ENCODE results near the gene LYPD3.

Gene LYPD3

DNA sequence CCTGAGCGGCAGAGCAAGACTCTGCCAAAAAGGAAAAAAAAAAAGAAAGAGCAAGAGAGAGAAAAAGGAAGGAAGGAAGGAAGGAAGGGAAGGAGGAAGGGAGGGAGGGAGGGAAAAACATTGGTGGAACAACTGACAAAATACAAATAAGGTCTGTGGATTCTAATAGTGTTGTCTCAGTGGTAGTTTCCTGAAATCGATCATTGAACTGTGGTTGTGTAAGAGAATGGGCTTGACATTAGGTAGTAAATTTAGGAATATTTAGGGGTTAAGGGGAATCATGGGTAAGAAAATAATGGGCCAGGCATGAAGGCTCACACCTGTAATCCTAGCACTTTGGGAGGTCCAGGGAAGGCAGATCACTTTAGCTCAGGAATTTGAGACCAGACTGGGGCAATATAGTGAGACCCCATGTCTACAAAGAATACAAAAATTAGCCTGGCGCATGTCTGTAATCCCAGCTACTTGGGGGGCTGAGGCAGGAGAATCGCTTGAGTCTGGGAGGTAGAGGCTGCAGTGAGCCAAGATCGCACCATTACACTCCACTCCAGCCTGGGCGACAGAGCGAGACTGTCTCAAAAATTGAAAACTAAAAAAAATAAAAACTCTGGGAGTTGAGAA is 24.7 kb upstream of the LYPD3 start:
- POLR2A ChIA-PET = no interaction called here
- CTCF ChIA-PET = no interaction called here
- no peak for DNase-seq (ENCODE audit: extremely low spot score)
- TF ChIP-seq NFRKB (IDR thresholded peaks at IDR 0.05) = no peak

DNA sequence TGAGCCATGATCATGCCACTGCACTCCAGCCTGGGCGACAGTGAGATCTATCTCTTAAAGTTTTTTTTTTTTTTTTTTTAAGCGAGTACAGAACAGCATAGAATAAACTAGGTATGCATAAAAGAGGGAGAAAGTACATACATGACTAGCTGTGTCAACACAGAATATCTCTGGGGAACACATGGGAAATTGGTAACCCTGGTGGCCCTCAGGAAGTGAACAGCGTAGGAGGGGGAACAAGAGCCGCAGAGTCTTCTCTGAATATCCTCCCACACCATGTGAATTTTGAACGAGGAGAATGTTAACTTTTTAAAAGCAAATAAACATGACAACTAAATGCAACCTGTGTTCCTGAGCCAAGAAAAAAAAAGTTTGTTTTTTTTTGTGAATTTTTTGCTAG is 23.9 kb upstream of the LYPD3 start:
- ChIA-PET POLR2A (no interaction called here), CTCF (no interaction called here)
- TF ChIP-seq FOXA1 (IDR thresholded peaks at IDR 0.05) (no peak), SP1 (IDR thresholded peaks at IDR 0.05) (no peak), CTBP1 (IDR thresholded peaks at IDR 0.05; ENCODE audit: borderline replicate concordance) (no peak), FOXM1 (IDR thresholded peaks at IDR 0.05; ENCODE audit: borderline replicate concordance) (no peak), ZNF384 (IDR thresholded peaks at IDR 0.05) (no peak), FOXK2 (IDR thresholded peaks at IDR 0.05) (no peak), BHLHE40 (IDR thresholded peaks at IDR 0.05; ENCODE audit: borderline replicate concordance) (no peak), HDGF (IDR thresholded peaks at IDR 0.05; ENCODE audit: borderline replicate concordance) (no peak), ARNT (IDR thresholded peaks at IDR 0.05) (no peak), SUZ12 (IDR thresholded peaks at IDR 0.05) (no peak), TARDBP (IDR thresholded peaks at IDR 0.05) (no peak)
- TF ChIP-seq, protein P1, sequence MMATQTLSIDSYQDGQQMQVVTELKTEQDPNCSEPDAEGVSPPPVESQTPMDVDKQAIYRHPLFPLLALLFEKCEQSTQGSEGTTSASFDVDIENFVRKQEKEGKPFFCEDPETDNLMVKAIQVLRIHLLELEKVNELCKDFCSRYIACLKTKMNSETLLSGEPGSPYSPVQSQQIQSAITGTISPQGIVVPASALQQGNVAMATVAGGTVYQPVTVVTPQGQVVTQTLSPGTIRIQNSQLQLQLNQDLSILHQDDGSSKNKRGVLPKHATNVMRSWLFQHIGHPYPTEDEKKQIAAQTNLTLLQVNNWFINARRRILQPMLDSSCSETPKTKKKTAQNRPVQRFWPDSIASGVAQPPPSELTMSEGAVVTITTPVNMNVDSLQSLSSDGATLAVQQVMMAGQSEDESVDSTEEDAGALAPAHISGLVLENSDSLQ (IDR thresholded peaks at IDR 0.05) = no peak
- DNase-seq (ENCODE audit: extremely low spot score) = no peak

DNA sequence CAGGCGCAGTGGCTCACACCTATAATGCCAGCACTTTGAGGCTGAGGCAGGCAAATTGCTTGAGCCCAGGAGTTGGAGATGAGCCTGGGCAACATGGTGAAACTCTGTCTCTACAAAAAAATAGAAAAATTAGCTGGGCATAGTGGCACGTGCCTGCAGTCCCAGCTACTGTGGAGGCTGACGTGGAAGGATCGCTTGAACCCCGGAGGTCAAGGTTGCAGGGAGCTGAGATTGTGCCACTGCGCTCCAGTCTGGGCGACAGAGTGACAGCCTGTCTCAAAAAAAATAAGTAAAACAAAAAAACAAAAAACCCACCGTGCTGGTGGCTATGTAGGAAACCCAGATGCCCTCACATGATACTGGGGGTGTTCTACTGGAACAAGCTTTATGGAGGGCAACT is 22.8 kb upstream of the LYPD3 start:
- TF ChIP-seq HDGF (IDR thresholded peaks at IDR 0.05; ENCODE audit: borderline replicate concordance) (no peak), ZNF384 (IDR thresholded peaks at IDR 0.05) (no peak), SUZ12 (IDR thresholded peaks at IDR 0.05) (no peak), CTBP1 (IDR thresholded peaks at IDR 0.05; ENCODE audit: borderline replicate concordance) (no peak), FOXA1 (IDR thresholded peaks at IDR 0.05) (no peak), LEF1 (IDR thresholded peaks at IDR 0.05; ENCODE audit: borderline replicate concordance) (no peak), BHLHE40 (IDR thresholded peaks at IDR 0.05; ENCODE audit: borderline replicate concordance) (no peak), NFRKB (IDR thresholded peaks at IDR 0.05) (no peak), ARNT (IDR thresholded peaks at IDR 0.05) (no peak), SP1 (IDR thresholded peaks at IDR 0.05) (no peak), ELF4 (IDR thresholded peaks at IDR 0.05) (no peak), FOXM1 (IDR thresholded peaks at IDR 0.05; ENCODE audit: borderline replicate concordance) (no peak), TARDBP (IDR thresholded peaks at IDR 0.05) (no peak)
- TF ChIP-seq, protein P1 (IDR thresholded peaks at IDR 0.05) = no peak
- CTCF ChIA-PET = no interaction called here
- POLR2A ChIA-PET = no interaction called here
- no peak for DNase-seq (ENCODE audit: extremely low spot score)

DNA sequence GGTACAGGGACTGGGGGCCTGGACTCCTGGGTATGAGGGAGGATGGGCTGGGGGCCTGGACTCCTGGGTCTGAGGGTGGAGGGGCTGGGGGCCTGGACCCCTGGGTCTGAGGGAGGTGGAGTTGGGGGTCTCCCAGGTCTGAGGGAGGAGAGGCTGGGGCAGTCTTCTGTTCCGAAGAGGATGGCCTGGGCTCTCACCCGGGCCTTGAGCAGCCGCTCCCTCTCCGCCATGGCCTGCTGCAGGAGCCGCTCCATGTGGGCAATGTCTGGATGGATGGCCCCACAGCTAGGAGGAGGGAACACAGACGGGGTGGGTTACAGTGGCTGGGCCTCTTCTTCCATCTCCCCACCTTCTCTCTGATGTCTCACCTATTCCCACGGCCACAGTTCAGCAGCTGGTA is 21.0 kb upstream of the LYPD3 start:
- no peak for TF ChIP-seq HDGF (IDR thresholded peaks at IDR 0.05; ENCODE audit: borderline replicate concordance)
- TF ChIP-seq ZNF384 (IDR thresholded peaks at IDR 0.05) = no peak
- TF ChIP-seq ARNT (IDR thresholded peaks at IDR 0.05) = no peak
- TF ChIP-seq ELF4 (IDR thresholded peaks at IDR 0.05) = no peak
- TF ChIP-seq NFRKB (IDR thresholded peaks at IDR 0.05) = no peak
- TF ChIP-seq SP1 (IDR thresholded peaks at IDR 0.05) = no peak
- TF ChIP-seq BHLHE40 (IDR thresholded peaks at IDR 0.05; ENCODE audit: borderline replicate concordance) = no peak
- no peak for TF ChIP-seq FOXM1 (IDR thresholded peaks at IDR 0.05; ENCODE audit: borderline replicate concordance)
- TF ChIP-seq FOXA1 (IDR thresholded peaks at IDR 0.05) = no peak
- POLR2A ChIA-PET = no interaction called here
- DNase-seq (ENCODE audit: extremely low spot score) = no peak
- CTCF ChIA-PET = no interaction called here

DNA sequence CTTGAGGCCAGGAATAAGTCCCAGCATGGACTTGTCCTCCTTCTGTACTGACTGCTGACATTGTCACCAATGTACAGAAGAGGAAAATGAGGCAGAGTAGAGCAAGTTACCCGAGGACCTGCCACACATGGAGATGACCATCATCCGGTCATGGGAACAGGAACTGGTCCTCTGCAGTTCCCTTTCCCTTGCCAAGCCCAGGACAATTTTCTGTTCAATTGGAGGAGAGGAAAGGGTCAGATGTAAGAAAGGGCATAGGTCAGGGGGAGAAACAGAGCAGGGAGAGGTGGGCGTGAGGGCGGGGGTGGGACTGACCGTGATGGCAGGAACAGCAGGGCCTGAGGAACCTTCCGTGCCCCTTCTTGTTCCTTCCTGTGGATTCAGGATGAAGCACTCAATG is 20.5 kb upstream of the LYPD3 start:
- ChIA-PET CTCF (no interaction called here), POLR2A (no interaction called here)
- TF ChIP-seq ARNT (IDR thresholded peaks at IDR 0.05) = no peak
- TF ChIP-seq FOXK2 (IDR thresholded peaks at IDR 0.05) = no peak
- TF ChIP-seq HDGF (IDR thresholded peaks at IDR 0.05; ENCODE audit: borderline replicate concordance) = no peak
- TF ChIP-seq L3MBTL2 (conservative IDR thresholded peaks at IDR 0.05) = no peak
- no peak for TF ChIP-seq ZNF384 (IDR thresholded peaks at IDR 0.05)
- no peak for DNase-seq (ENCODE audit: extremely low spot score)

DNA sequence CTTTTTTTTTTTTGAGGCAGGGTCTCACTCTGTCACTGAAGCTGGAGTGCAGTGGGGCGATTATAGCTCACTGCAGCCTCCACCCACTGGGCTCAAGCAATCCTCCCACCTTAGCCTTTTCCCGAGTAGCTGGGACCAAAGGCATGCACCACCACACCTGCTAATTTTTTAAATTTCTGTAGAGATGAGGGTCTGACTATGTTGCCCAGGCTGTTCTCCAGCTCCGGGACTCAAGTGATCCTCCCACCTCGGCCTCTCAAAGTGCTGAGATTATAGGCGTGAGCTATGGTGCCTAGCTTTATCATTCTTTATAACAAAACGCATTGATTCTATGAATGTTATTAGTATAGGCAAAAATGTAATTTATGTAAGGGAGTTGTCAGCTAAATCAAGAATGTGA is 17.9 kb upstream of the LYPD3 start:
- no peak for DNase-seq (ENCODE audit: extremely low spot score)
- POLR2A ChIA-PET = no interaction called here
- no peak for TF ChIP-seq LEF1 (IDR thresholded peaks at IDR 0.05; ENCODE audit: borderline replicate concordance)
- CTCF ChIA-PET = no interaction called here

DNA sequence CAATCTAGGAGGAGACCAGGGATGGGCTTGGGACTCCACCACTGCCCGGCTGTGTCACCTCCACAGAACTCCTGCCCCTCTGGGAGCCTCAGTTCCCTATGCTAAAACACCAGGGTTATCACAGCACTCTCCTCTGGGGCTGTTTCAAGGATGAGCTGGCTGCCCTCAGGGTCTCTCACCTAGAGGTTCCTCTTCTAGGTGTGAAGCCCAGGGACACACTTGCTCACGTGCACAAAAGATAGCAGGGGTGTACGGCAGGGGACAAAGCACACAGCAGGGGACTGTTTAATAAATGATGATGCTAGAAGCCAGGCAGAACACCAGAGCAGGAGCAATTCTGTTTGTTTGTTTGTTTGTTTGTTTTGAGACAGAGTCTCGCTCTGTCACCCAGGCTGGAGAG is 16.8 kb upstream of the LYPD3 start:
- DNase-seq (ENCODE audit: extremely low spot score) = no peak
- TF ChIP-seq LEF1 (IDR thresholded peaks at IDR 0.05; ENCODE audit: borderline replicate concordance) (no peak), ARNT (IDR thresholded peaks at IDR 0.05) (no peak), CTBP1 (IDR thresholded peaks at IDR 0.05; ENCODE audit: borderline replicate concordance) (no peak), NFRKB (IDR thresholded peaks at IDR 0.05) (no peak), HDGF (IDR thresholded peaks at IDR 0.05; ENCODE audit: borderline replicate concordance) (no peak), FOXM1 (IDR thresholded peaks at IDR 0.05; ENCODE audit: borderline replicate concordance) (no peak), BHLHE40 (IDR thresholded peaks at IDR 0.05; ENCODE audit: borderline replicate concordance) (no peak), FOXK2 (IDR thresholded peaks at IDR 0.05) (no peak), SUZ12 (IDR thresholded peaks at IDR 0.05) (no peak), SP1 (IDR thresholded peaks at IDR 0.05) (no peak)
- TF ChIP-seq, protein P1 (IDR thresholded peaks at IDR 0.05) = no peak
- ChIA-PET POLR2A (no interaction called here), CTCF (no interaction called here)

All from HEK293T (cell line).